ENCODE measurements around the gene TMUB1.
A peak's percentile ranks its signal among the peaks of the same experiment; 100 is the strongest.

Gene TMUB1

GRCh38 chr7:151057506-151057988 lies 25.7 kb downstream of the TMUB1 start, which contains the start of gene CDK5:
TSS of gene CDK5 (minus strand) at chr7:151057897. CDS start at chr7:151057848, 49 bp downstream.
- no peak for DNase-seq (ENCODE audit: low spot score)
- peak within 1 kb of the TSS; percentile 96 for H3K27ac ChIP-seq
- ChIA-PET POLR2A (ENCODE audit: low non-redundant PET) (no interaction called here), CTCF (interaction anchor here (1.0 kb wide), 2 partner anchors 28 to 39 kb away, joined by 3 read pairs; no protein-coding TSS in a partner anchor)
- TF ChIP-seq CTCF (conservative IDR thresholded peaks at IDR 0.05; ENCODE audit: low read depth): no peak

- ChIA-PET POLR2A (ENCODE audit: low non-redundant PET) (no interaction called here), CTCF (interaction anchor here (0.6 to 1.0 kb wide), 3 partner anchors 31 to 68 kb away, joined by 3 to 5 read pairs (median 3); no protein-coding TSS in a partner anchor)
- no peak for DNase-seq (ENCODE audit: low spot score)
These were observed 26.4 kb downstream of the TMUB1 start for GRCh38 chr7:151056666-151057505.

GRCh38 chr7:151056283-151056665 lies 27.0 kb downstream of the TMUB1 start:
- no peak for TF ChIP-seq CTCF (conservative IDR thresholded peaks at IDR 0.05; ENCODE audit: low read depth)
- POLR2A ChIA-PET (ENCODE audit: low non-redundant PET): no interaction called here
- no peak for DNase-seq (ENCODE audit: low spot score)
- CTCF ChIA-PET: interaction anchor here (0.6 kb wide), 1 partner anchor 31 kb away, joined by 3 read pairs; no protein-coding TSS in a partner anchor
- peak overlapping the region; percentile 96 for H3K27ac ChIP-seq

More at GRCh38 chr7:151056666-151057505, 26.4 kb downstream of the TMUB1 start:
- TF ChIP-seq CTCF (conservative IDR thresholded peaks at IDR 0.05; ENCODE audit: low read depth): no peak
- H3K27ac ChIP-seq: peak overlapping the region; percentile 96

- CTCF ChIA-PET: no interaction called here
- H3K27ac ChIP-seq: no peak overlapping the region
- no peak for DNase-seq (ENCODE audit: low spot score)
- no peak for TF ChIP-seq CTCF (conservative IDR thresholded peaks at IDR 0.05; ENCODE audit: low read depth)
- POLR2A ChIA-PET (ENCODE audit: low non-redundant PET): no interaction called here
These were observed 29.5 kb downstream of the TMUB1 start for GRCh38 chr7:151053751-151054150.

GRCh38 chr7:151053096-151053495 lies 30.2 kb downstream of the TMUB1 start:
- ChIA-PET CTCF (no interaction called here), POLR2A (ENCODE audit: low non-redundant PET) (no interaction called here)
- no peak for TF ChIP-seq CTCF (conservative IDR thresholded peaks at IDR 0.05; ENCODE audit: low read depth)
- no peak overlapping the region for H3K27ac ChIP-seq
- DNase-seq (ENCODE audit: low spot score): no peak

- no peak overlapping the region for H3K27ac ChIP-seq
- ChIA-PET POLR2A (ENCODE audit: low non-redundant PET) (no interaction called here), CTCF (no interaction called here)
- DNase-seq (ENCODE audit: low spot score): peak; percentile 39
- TF ChIP-seq CTCF (conservative IDR thresholded peaks at IDR 0.05; ENCODE audit: low read depth): no peak
These were observed 32.2 kb downstream of the TMUB1 start for GRCh38 chr7:151051108-151051507.
